ENCODE results near the gene RPUSD4. TPM values are rescaled to one million over a fixed set of nuclear protein-coding genes. Genes with fewer than 3 reads are reported as not detected.

Gene RPUSD4
- polyA plus RNA-seq, 4 donors, result 11.3 to 41.2 (median 17.8) TPM

DNA sequence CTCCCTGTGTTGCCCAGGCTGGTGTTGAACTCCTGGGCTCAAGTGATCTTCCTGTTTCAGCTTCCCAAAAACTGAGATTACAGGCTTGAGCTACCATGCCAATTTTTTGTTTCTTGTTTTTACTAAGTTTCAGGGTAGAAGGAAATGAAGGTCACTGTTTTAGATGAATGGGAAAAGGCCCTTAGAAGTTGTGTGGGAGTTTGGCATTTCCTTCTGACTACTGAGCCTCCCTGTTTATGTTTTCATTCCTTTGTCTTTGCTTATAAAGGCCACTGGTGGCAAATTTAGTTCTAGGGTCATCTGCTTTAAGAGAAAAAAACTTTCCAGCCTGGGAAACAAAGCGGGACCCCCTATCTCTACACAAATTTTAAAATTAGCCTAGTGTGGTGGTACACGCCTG lies 35.2 kb upstream of the RPUSD4 start:
- no peak for FAIRE-seq
- no peaks in the 10 kb centered on the region for H3K9me3 ChIP-seq (ENCODE audit: control insufficient read depth in 2 of 2, insufficient read depth in 1 of 2, low read depth in 1 of 2, low read length in 1 of 2)
- no peak for DNase-seq
- peak overlapping the region in 1 of 3 donors; percentile 20 for H3K27ac ChIP-seq (ENCODE audit: low read depth in 1 of 3, low read length in 2 of 3)
- H3K27me3 ChIP-seq (ENCODE audit: control insufficient read depth in 3 of 3, insufficient read depth in 3 of 3, low read length in 3 of 3), result no peaks in the 10 kb centered on the region
- peaks cover 0 to 35% (median 16%) of the 10 kb centered on the region in 3 donors for H3K36me3 ChIP-seq (ENCODE audit: control insufficient read depth in 3 of 3, insufficient read depth in 2 of 3, low read depth in 1 of 3, low read length in 3 of 3)
- WGBS, 3 donors, result 85 to 98% (median 95%) methylated on average over 2 of the region's 2 CpGs
- no peaks in the 10 kb centered on the region for H3K4me1 ChIP-seq (ENCODE audit: control insufficient read depth in 3 of 3, insufficient read depth in 2 of 3, low read depth in 1 of 3, low read length in 2 of 3)
- no peak overlapping the region for H3K4me3 ChIP-seq (ENCODE audit: low read depth in 1 of 3, low read length in 3 of 3)

DNA sequence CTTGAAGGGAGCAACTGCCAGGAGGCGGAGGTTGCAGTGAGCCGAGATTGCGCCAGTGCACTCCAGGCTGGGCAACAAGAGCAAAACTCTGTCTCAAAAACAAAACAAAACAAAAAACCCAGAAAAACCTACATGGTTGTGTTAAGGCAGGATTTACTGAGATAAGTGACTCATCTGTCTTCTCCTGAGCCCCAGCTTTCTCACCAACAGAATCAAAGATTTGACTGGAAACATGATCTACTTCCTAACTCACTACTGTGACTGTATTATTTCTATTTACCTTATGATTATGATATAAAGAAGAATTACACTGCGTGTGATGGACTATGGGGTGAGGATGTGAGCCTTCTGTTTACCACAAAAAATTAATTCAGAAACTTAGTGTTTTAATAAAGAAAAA lies 21.9 kb upstream of the RPUSD4 start:
- no peaks in the 10 kb centered on the region for H3K27me3 ChIP-seq (ENCODE audit: control insufficient read depth in 3 of 3, insufficient read depth in 3 of 3, low read length in 3 of 3)
- WGBS, 3 donors, result 86 to 100% (median 98%) methylated on average over 4 of the region's 4 CpGs

DNA sequence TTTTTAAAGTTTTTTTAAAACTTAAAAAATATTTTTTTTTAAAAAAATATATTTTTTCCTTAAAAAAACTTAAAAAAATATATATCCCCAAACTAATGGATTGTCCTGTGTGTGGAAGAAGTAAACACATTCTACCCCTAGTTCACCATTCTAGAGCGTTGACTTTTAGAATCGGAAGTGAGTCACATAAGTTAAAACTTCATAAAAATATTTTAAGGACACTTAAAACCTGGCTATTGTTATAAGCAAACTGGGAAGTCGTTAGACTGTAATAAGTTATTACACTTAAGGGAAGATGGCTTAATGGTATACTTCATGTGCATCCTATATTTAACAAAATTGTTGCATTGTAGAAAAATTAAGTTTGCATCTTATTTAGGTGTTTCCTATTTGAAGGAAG lies 21.2 kb upstream of the RPUSD4 start:
- DNase-seq, result no peak
- WGBS, 3 donors, result 89 to 93% (median 89%) methylated on average over 3 of the region's 3 CpGs
- H3K4me3 ChIP-seq (ENCODE audit: low read depth in 1 of 3, low read length in 3 of 3), result no peak overlapping the region
- H3K27ac ChIP-seq (ENCODE audit: low read depth in 1 of 3, low read length in 2 of 3), result no peak overlapping the region
- no peaks in the 10 kb centered on the region for H3K4me1 ChIP-seq (ENCODE audit: control insufficient read depth in 3 of 3, insufficient read depth in 2 of 3, low read depth in 1 of 3, low read length in 2 of 3)
- peaks cover 0 to 8% (median 2%) of the 10 kb centered on the region in 3 donors for H3K36me3 ChIP-seq (ENCODE audit: control insufficient read depth in 3 of 3, insufficient read depth in 2 of 3, low read depth in 1 of 3, low read length in 3 of 3)
- FAIRE-seq, result no peak
- H3K27me3 ChIP-seq (ENCODE audit: control insufficient read depth in 3 of 3, insufficient read depth in 3 of 3, low read length in 3 of 3), result no peaks in the 10 kb centered on the region
- no peaks in the 10 kb centered on the region for H3K9me3 ChIP-seq (ENCODE audit: control insufficient read depth in 2 of 2, insufficient read depth in 1 of 2, low read depth in 1 of 2, low read length in 1 of 2)

More for the DNA sequence above, 21.9 kb upstream of the RPUSD4 start:
- H3K4me3 ChIP-seq (ENCODE audit: low read depth in 1 of 3, low read length in 3 of 3), result no peak overlapping the region
- FAIRE-seq, result no peak
- no peaks in the 10 kb centered on the region for H3K9me3 ChIP-seq (ENCODE audit: control insufficient read depth in 2 of 2, insufficient read depth in 1 of 2, low read depth in 1 of 2, low read length in 1 of 2)
- peaks cover 0 to 6% (median 2%) of the 10 kb centered on the region in 3 donors for H3K36me3 ChIP-seq (ENCODE audit: control insufficient read depth in 3 of 3, insufficient read depth in 2 of 3, low read depth in 1 of 3, low read length in 3 of 3)
- no peaks in the 10 kb centered on the region for H3K4me1 ChIP-seq (ENCODE audit: control insufficient read depth in 3 of 3, insufficient read depth in 2 of 3, low read depth in 1 of 3, low read length in 2 of 3)
- no peak for DNase-seq
- no peak overlapping the region for H3K27ac ChIP-seq (ENCODE audit: low read depth in 1 of 3, low read length in 2 of 3)

DNA sequence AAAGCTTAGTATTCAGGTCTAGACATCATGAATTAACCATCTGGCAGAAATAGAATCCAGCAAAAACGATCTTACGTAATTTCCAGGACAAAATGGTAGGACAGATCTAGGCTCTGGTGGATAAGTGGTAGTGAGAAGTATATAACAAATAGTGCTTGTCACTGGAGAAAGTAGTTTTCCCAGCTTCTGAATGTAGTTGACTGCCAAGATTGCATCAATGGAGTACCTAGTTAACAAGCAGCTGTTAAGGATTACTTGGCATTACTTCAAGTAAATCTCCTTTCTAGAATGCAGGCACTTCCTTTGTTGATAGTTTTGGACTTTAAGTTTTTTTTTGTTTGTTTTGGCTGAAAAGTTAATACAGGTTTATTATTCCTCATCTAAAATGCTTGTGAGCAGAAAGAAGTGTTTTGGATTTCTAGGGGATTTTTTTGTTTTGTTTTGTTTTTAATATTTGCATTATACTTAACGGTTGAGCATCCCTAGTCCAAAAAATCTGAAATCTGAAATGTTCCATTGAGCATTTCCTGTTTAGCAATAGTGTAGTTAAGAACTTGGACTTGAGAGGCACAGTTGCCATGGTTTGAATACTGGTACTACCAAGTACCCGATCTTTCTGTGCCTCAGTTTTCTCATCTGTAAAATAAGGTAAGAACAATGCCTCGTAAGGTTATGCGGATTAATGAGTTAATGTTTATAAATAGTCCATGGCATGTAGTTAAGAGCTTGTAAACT lies 20.4 kb upstream of the RPUSD4 start:
- H3K4me3 ChIP-seq (ENCODE audit: low read depth in 1 of 3, low read length in 3 of 3), result no peak overlapping the region
- DNase-seq (peak in 1 of 2 donors; percentile 34), FAIRE-seq (no peak)
- no peak overlapping the region for H3K27ac ChIP-seq (ENCODE audit: low read depth in 1 of 3, low read length in 2 of 3)
- no peaks in the 10 kb centered on the region for H3K4me1 ChIP-seq (ENCODE audit: control insufficient read depth in 3 of 3, insufficient read depth in 2 of 3, low read depth in 1 of 3, low read length in 2 of 3)
- 34 to 58% (median 40%) methylated on average over 6 of the region's 6 CpGs for WGBS, 3 donors
- no peaks in the 10 kb centered on the region for H3K27me3 ChIP-seq (ENCODE audit: control insufficient read depth in 3 of 3, insufficient read depth in 3 of 3, low read length in 3 of 3)
- H3K36me3 ChIP-seq (ENCODE audit: control insufficient read depth in 3 of 3, insufficient read depth in 2 of 3, low read depth in 1 of 3, low read length in 3 of 3), result peaks cover 0 to 8% (median 2%) of the 10 kb centered on the region in 3 donors
- no peaks in the 10 kb centered on the region for H3K9me3 ChIP-seq (ENCODE audit: control insufficient read depth in 2 of 2, insufficient read depth in 1 of 2, low read depth in 1 of 2, low read length in 1 of 2)

DNA sequence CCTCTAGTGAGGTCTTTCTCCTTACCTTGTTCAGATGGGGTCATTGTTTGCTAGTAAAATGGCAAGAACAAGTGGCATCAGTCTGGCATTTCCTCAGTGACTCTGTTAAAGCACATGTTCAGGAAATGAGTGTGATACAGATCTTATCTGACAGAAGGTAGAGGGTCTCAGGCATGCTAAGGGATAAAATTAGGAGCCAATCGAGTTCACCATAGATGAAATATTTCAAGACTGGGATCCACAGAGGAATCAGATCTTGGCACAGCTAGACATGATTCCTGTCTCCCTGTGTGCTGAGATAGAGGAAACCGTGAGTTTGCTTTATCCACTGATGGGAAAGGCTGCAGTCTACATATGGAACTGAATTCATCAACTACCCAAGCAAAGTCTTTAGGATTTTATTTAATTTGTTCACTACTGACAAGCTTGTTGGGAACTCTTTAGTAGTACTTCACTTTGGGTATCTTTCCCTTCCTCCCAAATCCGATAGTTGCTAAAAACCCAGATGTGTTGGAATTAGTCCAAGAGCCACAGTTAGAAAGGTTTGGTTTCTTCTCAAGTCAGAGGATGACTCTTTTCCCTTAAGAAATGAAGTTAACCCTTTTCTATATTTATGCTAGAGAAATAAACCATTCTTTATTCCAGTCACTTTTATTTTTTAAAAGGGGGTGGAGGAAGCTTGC lies 18.5 kb upstream of the RPUSD4 start:
- no peaks in the 10 kb centered on the region for H3K27me3 ChIP-seq (ENCODE audit: control insufficient read depth in 3 of 3, insufficient read depth in 3 of 3, low read length in 3 of 3)
- no peaks in the 10 kb centered on the region for H3K4me1 ChIP-seq (ENCODE audit: control insufficient read depth in 3 of 3, insufficient read depth in 2 of 3, low read depth in 1 of 3, low read length in 2 of 3)
- H3K4me3 ChIP-seq (ENCODE audit: low read depth in 1 of 3, low read length in 3 of 3), result no peak overlapping the region
- FAIRE-seq (no peak), DNase-seq (no peak)
- no peaks in the 10 kb centered on the region for H3K9me3 ChIP-seq (ENCODE audit: control insufficient read depth in 2 of 2, insufficient read depth in 1 of 2, low read depth in 1 of 2, low read length in 1 of 2)
- 63 to 84% (median 79%) methylated on average over 3 of the region's 3 CpGs for WGBS, 3 donors
- H3K27ac ChIP-seq (ENCODE audit: low read depth in 1 of 3, low read length in 2 of 3), result no peak overlapping the region
- H3K36me3 ChIP-seq (ENCODE audit: control insufficient read depth in 3 of 3, insufficient read depth in 2 of 3, low read depth in 1 of 3, low read length in 3 of 3), result peaks cover 0 to 10% (median 0%) of the 10 kb centered on the region in 3 donors

DNA sequence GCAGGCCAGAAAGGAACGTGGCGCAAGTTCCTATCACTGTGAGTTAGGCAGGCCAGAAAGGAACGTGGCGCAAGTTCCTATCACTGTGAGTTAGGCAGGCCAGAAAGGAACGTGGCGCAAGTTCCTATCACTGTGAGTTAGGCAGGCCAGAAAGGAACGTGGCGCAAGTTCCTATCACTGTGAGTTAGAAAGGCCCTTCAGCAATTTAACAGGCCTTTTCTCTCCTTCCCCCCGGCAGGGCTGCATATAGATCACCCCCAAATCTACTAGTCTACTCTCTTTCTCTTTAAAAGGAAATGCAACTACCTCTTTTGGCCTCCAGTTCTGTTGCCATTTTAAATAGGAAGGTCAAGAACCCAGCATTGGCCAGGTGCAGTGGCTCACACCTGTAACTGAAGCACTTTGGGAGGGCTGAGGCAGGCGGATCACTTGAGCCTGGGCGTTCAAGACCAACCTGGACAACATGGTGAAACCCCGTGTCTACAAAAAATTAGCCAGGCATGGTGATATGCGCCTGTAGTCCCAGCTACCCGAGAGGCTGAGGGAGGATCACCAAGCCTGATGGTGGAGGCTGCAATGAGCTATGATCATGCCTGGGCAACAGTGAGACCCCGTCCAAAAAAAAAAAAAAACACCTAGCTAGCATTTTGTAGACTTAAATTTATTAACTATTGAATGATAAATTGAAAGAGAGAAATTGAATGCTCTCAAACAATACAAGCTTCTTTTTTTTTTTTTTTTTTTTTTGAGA lies 15.1 kb upstream of the RPUSD4 start:
- Histone ChIP-seq H3K36me3 (ENCODE audit: control insufficient read depth in 3 of 3, insufficient read depth in 2 of 3, low read depth in 1 of 3, low read length in 3 of 3) (peaks cover 0 to 9% (median 0%) of the 10 kb centered on the region in 3 donors), H3K27me3 (ENCODE audit: control insufficient read depth in 3 of 3, insufficient read depth in 3 of 3, low read length in 3 of 3) (no peaks in the 10 kb centered on the region), H3K4me3 (ENCODE audit: low read depth in 1 of 3, low read length in 3 of 3) (no peak overlapping the region), H3K4me1 (ENCODE audit: control insufficient read depth in 3 of 3, insufficient read depth in 2 of 3, low read depth in 1 of 3, low read length in 2 of 3) (no peaks in the 10 kb centered on the region), H3K27ac (ENCODE audit: low read depth in 1 of 3, low read length in 2 of 3) (no peak overlapping the region), H3K9me3 (ENCODE audit: control insufficient read depth in 2 of 2, insufficient read depth in 1 of 2, low read depth in 1 of 2, low read length in 1 of 2) (no peaks in the 10 kb centered on the region)
- DNase-seq (no peak), FAIRE-seq (no peak)
- WGBS, 3 donors, result 94 to 96% (median 96%) methylated on average over 11 of the region's 15 CpGs

DNA sequence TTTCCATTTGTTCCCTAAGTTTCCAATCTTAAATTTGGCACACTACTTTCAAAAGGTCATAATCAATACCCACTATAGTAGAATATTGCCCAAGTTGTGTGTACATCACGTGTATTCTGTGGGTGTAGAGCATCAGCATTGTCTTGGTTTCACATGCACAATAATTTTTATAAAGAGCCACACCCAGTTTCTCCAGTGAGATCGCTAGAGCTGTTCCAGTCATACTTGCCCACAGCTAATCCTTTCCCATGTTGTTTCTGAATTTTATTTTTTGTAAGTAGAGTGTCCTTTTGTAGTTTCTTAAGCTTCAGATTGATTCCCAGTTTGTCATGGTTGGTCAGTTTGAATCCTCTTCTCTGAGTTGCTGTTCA lies 13.8 kb upstream of the RPUSD4 start:
- Histone ChIP-seq H3K4me3 (ENCODE audit: low read depth in 1 of 3, low read length in 3 of 3) (no peak overlapping the region), H3K4me1 (ENCODE audit: control insufficient read depth in 3 of 3, insufficient read depth in 2 of 3, low read depth in 1 of 3, low read length in 2 of 3) (no peaks in the 10 kb centered on the region), H3K27me3 (ENCODE audit: control insufficient read depth in 3 of 3, insufficient read depth in 3 of 3, low read length in 3 of 3) (no peaks in the 10 kb centered on the region), H3K27ac (ENCODE audit: low read depth in 1 of 3, low read length in 2 of 3) (no peak overlapping the region), H3K36me3 (ENCODE audit: control insufficient read depth in 3 of 3, insufficient read depth in 2 of 3, low read depth in 1 of 3, low read length in 3 of 3) (peaks cover 0 to 11% (median 0%) of the 10 kb centered on the region in 3 donors), H3K9me3 (ENCODE audit: control insufficient read depth in 2 of 2, insufficient read depth in 1 of 2, low read depth in 1 of 2, low read length in 1 of 2) (no peaks in the 10 kb centered on the region)
- 81 to 90% (median 87%) methylated on average over 2 of the region's 2 CpGs for WGBS, 3 donors
- FAIRE-seq, result no peak
- DNase-seq, result no peak

DNA sequence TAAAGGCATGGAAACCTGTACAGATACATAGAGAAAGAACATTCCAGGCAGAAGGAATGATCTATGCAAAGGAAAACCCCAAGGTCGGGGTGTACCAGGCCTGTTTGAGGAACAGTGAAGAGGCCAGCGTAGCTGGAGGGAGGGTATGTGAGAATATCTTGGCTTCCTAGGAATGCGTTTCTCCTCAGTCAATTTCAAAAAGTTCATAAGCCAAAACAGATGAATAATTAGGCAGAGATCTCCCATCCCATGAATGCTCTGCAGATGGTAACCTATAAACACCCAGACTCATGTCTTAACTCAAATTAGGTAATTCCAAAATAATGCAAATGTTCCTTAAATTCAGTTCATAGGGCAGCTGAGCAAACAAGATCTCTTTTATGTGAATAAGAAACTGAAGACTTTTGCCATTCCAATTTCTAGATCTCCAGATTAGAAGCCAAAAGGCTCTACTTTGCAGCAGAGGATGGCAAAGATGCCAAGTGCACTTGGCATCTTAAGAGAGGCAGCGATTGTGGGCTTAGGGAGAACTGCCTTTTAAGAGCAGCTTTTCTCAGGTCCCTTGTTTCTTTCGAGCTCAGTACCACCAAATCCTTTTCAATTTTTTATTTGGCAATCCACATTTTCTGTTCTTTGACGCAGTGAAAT lies 13.3 kb upstream of the RPUSD4 start:
- DNase-seq (no peak), FAIRE-seq (no peak)
- H3K36me3 ChIP-seq (ENCODE audit: control insufficient read depth in 3 of 3, insufficient read depth in 2 of 3, low read depth in 1 of 3, low read length in 3 of 3), result peaks cover 0 to 12% (median 0%) of the 10 kb centered on the region in 3 donors
- no peaks in the 10 kb centered on the region for H3K27me3 ChIP-seq (ENCODE audit: control insufficient read depth in 3 of 3, insufficient read depth in 3 of 3, low read length in 3 of 3)
- 93 to 96% (median 94%) methylated on average over 6 of the region's 6 CpGs for WGBS, 3 donors
- no peak overlapping the region for H3K27ac ChIP-seq (ENCODE audit: low read depth in 1 of 3, low read length in 2 of 3)
- H3K4me3 ChIP-seq (ENCODE audit: low read depth in 1 of 3, low read length in 3 of 3), result no peak overlapping the region
- no peaks in the 10 kb centered on the region for H3K4me1 ChIP-seq (ENCODE audit: control insufficient read depth in 3 of 3, insufficient read depth in 2 of 3, low read depth in 1 of 3, low read length in 2 of 3)
- no peaks in the 10 kb centered on the region for H3K9me3 ChIP-seq (ENCODE audit: control insufficient read depth in 2 of 2, insufficient read depth in 1 of 2, low read depth in 1 of 2, low read length in 1 of 2)

Measured in small intestine (tissue), 7 donors.